LNCAP (cell line): ENCODE data around the gene ZNF44.

Experiments used
- TF ChIP-seq, protein P1 (sequence below): fragments of 450-650 bp; IDR thresholded peaks from 2 replicates; pipeline ENCODE4 v1.5.1; 2017; ENCODE audit warnings: mild to moderate bottlenecking

The ZNF44 gene

GRCh38 chr19:12294249-12295158 lies at the start of gene ZNF44:
Gene ZNF44 (minus strand): TSS chr19:12294883. CDS start chr19:12294694, 189 bp downstream.
- TF ChIP-seq, protein P1, sequence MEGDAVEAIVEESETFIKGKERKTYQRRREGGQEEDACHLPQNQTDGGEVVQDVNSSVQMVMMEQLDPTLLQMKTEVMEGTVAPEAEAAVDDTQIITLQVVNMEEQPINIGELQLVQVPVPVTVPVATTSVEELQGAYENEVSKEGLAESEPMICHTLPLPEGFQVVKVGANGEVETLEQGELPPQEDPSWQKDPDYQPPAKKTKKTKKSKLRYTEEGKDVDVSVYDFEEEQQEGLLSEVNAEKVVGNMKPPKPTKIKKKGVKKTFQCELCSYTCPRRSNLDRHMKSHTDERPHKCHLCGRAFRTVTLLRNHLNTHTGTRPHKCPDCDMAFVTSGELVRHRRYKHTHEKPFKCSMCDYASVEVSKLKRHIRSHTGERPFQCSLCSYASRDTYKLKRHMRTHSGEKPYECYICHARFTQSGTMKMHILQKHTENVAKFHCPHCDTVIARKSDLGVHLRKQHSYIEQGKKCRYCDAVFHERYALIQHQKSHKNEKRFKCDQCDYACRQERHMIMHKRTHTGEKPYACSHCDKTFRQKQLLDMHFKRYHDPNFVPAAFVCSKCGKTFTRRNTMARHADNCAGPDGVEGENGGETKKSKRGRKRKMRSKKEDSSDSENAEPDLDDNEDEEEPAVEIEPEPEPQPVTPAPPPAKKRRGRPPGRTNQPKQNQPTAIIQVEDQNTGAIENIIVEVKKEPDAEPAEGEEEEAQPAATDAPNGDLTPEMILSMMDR, result no peak

- TF ChIP-seq, protein P1, result no peak
Measured at GRCh38 chr19:12333162-12334159, 38.8 kb upstream of the ZNF44 start, which contains the start of gene ZNF563. Gene ZNF563 (minus strand): TSS chr19:12333633. CDS start chr19:12333482, 151 bp downstream.

DNA sequence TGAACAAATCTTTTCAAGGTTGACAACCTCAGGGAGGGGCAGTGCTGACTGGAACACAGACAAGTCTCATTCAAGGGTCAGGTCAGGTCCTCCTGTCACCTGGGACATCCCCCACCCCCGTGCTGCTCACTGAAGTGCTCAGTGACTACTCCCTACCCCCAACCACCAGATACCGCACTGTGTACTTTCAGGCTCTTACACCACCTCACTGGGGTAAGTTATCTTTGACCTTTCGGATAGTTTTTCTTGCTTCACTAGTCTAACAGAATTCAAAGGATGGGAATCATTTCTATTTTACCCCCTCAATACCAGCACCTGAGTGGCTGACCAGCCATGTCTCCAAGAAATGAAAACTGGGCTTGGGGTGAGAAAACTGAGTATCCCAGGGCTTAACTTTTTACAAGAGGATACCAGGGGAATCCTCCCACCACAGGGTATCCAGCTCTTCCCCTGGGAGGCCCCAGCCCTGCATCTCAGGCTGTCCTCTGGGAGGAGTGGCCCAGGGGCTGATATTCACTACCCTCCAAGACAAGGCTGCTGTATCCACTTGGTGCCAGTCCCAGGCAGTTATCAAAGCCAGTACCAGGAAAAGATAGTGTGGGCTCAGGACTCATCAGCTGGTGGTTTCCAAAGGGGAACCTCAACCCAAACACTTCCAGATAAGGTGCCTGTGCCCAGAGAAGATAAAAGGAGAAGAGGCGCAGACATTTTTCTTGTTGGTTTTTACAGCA lies 36.7 kb upstream of the ZNF44 start:
- TF ChIP-seq, protein P1, result no peak

- TF ChIP-seq, protein P1, result no peak
Measured at GRCh38 chr19:12330340-12330739, 35.7 kb upstream of the ZNF44 start.

DNA sequence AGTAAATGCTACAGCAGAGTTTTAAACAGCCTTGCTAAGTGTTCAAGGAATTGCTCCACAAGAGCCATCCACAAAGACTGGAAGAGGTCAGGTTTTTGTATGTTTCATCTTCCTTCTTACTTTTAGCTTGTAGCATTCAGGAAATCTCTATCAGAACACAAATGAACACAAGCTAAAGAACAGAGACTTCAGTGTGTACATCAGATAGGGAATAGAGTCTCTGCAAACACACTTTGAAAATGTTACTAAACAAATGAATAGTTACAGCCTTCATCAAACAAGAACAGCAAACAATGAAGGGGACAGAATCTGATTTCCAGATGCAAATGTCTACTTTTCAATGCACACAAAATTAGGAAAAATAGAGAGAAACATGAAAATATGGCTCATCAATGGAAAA lies 31.0 kb upstream of the ZNF44 start:
- TF ChIP-seq, protein P1, result no peak

- TF ChIP-seq, protein P1, result no peak
Measured at GRCh38 chr19:12318782-12319413, 24.2 kb upstream of the ZNF44 start.
